Stimulated activated CD4-positive, alpha-beta T cell treated with anti-CD3 and anti-CD28 coated beads, Interleukin-15, amount 100 ng/mL, for 48 hours (primary cell): ENCODE results near the gene KCNQ1.

Source experiments
- DNase-seq, 2 donors: peaks; one replicate each; pipeline ENCODE4 v3.0.0-alpha.2; 2020; ENCODE audit warnings: low read depth in 2 of 2

KCNQ1 gene

DNA sequence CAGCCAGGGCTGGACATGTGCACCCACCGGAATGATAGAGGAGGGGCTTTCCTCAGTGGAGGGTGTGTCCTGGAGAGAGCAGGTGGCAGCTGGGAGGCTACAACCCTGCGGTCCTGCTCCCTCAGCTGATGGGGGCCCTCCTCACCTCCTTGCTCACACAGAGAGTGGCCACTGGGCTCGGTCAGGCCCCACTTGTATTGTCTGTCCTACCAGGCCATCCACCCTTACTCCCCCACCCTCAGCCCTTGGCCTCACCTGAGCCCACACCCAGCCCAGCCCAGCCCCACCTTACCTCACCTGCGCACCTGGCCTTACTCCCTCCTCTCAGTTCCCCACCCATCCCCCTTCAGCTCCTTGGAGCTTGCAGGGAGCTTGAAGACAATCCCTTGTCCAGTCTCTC lies 3.6 kb upstream of the KCNQ1 start:
- DNase-seq = no peak

DNA sequence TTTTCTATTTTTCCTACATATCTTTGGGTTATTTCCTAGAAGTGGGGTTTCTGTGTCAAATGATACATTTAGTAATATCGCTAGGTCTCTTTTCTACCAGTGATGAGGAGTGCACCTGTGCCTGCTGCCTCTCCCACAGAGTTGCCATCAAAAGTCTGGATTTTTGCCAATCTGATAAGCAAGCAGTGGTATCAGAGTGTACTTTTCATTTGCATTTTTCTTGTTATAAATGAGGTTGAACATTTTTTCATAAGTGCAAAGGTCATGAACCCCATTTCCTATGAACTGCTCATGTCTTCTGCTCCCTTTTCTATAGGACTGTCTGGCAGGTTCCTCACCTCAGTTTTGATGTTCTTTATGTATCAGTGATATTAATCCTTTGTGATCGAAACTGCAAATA lies 2.2 kb upstream of the KCNQ1 start:
- no peak for DNase-seq

DNA sequence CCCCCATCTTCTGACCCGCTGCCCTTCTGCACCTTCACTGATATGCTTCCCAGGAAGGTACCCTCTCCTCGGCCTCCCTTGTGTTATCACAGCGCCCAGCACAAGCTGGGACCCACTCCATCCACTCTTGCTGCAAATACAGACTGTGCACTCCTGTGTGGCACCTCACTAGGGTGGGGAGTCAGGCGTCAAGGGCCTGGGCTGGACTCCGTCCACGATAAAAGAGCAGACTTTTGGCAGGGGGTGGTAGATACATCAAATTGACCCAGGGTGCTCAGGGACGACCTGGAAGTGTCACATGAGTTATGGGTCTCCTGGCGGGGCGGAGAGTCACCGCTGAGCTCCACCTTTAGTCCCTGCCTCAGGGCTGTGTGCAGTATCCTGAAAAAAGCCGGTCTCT lies 1.4 kb upstream of the KCNQ1 start:
- DNase-seq = no peak

DNA sequence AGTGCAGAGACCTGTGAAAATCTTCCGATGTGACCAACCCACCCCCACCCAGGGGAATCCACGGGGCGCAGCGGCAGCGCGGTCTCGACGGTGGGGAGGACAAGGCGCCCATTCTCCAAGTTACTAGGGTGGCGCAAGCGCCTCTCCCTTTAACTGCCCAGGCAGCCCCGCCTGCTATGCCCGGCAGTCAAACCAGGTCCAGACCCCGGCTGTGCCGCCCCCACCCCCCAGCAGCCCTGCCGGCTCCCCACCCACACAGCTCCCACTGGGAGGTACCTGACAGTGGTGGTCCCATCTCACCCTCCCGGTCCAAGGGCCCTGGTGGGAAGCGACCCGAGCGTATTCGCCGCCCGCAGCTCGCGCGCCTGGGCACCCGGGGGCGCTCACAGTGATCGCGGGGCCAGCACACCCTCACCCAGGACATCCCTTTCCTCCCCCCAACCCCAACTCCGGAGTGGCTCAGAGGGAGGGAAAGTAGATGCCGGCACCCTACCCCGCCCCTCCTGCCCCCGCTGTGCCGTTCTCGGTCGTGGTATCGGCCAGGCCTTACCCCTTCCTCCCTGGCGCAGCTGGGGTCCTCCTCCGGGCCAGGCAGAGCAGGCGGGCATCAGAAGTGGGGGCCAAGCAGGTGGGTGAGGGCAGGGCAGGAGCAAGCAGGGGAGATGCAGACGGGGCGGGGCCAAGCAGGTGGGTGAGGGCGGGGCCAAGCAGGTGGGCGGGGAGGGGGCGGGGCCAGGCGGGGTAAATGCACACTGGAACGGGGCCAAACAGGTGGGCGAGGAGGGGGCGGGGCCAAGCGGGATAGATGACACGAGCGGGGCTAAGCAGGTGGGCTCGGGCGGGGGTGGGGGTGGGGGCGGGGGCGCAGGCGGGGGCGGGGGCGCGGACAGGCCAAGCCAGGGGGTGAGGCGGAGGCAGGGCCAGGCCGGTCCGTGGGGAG lies 657 bp upstream of the KCNQ1 start, which contains the start of gene TRPM5:
Gene TRPM5 (minus strand): TSS at position 634 of the 940 bp plus-strand sequence. CDS start 21,478 bp downstream, outside the sequence.
- peak; percentile 71 to 79 for DNase-seq

- no peak for DNase-seq
These were observed 1.1 kb downstream of the KCNQ1 start for GRCh38 chr11:2445746-2446551.

- no peak for DNase-seq
These were observed 1.9 kb downstream of the KCNQ1 start for GRCh38 chr11:2446590-2447252.

- DNase-seq = no peak
These were observed 2.6 kb downstream of the KCNQ1 start for GRCh38 chr11:2447253-2447950.

- no peak for DNase-seq
These were observed 3.3 kb downstream of the KCNQ1 start for GRCh38 chr11:2447951-2448650.

GRCh38 chr11:2448661-2449547 lies 4.1 kb downstream of the KCNQ1 start:
- DNase-seq = no peak

DNA sequence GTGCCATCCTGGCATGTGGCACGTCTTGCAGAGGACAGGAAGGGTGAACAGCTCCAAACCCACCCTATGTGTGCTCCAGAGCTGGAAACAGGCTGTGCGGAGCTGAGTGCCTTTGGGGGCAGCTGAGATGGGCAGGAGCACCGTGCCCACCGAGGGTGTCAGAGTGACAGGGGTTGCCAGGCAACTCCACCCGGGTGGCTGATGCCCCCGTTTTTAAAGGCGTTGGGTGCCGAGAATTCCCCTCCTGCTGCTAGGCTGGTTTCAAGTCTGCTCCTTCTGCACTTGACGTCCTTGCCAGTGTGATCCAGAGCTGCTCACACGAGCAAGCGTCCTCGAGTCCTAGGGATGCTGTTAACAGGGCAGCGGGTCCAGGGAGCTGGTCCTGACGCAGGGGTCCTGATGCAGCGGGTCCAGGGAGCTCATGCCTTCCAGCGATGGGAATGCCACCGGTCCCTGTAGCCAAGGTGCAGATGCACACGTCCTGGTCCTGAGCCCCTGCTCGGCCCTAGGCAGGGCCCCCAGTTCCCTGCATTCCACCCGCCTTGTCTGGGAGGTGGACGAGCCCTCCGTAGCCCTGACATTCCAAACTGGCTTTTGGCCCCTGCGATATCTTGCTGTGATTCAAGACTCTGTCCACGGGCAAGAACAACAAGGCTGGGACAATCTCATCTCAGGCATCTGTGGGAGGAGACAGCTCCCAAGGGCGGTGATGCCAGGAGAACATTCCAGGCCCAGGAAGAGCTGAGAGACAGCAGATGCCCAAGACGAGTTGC lies 4.9 kb downstream of the KCNQ1 start:
- no peak for DNase-seq

GRCh38 chr11:2450321-2451041 lies 5.7 kb downstream of the KCNQ1 start:
- no peak for DNase-seq

DNA sequence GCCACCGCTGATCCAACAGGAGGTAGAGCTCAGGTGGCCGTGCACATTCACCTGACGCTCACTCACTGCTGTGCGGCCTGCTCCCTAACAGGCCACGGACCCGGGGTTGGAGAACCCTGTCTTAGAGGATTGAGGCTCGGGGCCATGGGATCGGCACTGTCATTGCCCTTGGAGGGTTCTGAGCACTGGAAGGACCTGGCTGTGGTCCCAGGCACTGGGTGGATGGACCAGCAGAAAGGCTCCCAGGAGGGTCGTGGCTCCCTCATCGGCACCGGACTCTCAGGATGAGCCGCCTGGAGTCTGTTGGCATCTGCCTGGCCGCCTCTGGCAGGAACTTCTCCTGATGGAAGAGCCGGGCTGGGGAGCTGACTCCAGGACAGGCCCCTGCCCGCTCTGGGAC lies 6.5 kb downstream of the KCNQ1 start:
- DNase-seq = no peak

- no peak for DNase-seq
These were observed 7.1 kb downstream of the KCNQ1 start for GRCh38 chr11:2451916-2452315.

DNA sequence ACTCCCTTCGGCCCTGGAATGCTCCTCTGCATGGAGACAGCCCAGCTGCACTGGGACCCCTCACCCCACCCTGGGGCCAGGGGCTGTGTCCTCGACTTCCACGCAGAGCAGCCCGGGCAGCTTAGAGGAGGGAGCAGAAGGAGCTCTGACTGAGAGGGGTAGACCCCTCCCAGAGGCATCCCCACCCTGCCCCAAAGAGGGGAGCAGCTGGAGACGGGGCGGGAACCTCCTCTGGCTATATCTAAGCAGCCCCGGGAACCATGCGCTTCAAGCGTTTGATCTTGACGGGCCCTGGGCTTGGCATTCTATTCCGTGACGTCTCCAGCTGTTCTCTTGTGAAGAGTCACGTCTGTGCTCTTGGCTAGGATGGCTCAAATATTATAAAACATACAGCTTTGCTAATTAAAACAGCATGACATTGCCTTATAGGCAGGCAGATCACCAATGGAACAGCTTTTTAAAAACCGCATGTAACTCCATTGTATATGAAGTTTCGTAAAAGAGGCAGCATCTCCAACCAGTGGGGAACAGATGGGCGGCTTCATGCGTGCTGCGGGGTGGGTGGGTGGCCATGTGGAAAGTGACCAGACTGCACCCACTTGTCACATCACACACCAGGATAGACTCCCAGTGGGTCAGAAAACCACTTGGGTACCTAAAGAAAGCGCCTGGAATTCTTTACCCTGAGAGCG lies 7.7 kb downstream of the KCNQ1 start:
- no peak for DNase-seq

- no peak for DNase-seq
These were observed 8.6 kb downstream of the KCNQ1 start for GRCh38 chr11:2453436-2453835.

DNA sequence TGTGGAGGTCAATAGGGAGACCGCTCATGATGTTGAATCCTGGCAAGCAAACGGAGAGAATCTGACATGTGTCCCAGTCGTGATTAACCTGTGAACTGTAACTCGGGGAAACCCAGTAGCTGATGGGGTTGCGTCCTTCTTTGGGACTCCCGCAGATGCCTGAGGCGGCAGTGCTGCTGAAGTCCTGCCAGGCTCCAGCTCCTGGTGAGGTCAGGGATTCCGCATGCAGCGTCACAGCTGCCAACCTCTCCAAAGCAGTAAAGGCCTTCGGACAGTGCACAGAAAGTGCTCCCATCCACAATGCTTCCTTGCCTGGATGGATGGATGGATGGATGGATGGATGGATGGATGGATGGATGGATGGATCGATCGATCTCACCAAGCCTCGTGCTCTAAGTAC lies 13.5 kb downstream of the KCNQ1 start:
- no peak for DNase-seq

DNA sequence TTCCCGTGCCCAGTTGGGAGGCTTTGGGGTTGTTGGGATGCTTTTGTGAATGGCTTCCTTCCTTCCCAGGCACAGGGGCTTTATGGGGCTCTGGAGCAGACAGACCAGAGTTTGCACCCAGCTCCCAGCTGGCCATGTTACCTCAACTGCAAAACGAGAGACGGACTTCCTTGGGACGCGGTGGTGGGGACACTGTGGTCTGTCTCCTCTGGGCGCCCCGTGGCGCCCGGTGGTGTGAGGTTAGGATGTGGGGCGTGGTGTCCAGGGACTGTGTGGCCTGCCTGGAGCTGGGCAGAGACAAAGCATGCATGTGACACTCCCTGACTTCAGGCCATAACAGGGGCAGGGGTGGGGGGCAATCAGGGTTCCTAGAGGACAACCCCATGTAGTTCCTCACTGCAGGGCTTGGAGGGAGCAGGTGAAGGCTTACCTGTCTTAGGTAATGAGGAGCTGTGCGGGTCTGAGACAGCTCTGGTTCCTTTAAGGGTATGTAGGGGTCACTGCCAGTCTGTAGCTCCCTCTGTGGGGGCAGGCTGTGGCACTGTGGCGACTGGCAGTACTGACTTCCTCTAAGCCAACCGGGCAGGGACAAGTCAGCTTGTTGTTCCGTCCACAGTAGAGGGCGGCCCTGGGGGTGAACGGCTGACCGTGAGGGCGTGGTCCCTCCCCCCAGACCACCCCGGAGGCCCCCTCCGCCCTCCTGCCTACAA lies 14.4 kb downstream of the KCNQ1 start:
- no peak for DNase-seq
